Glutamatergic neuron (in vitro differentiated cells): ENCODE results near the gene NFIA. TPM values are rescaled to one million over a fixed set of nuclear protein-coding genes. Genes with fewer than 3 reads are reported as not detected.

ENCODE experiments used
- DNase-seq: peaks from one replicate; pipeline ENCODE4 v3.0.0; 2022
- H3K27ac Mint-ChIP-seq: one replicate; pipeline ENCODE4 v1.8.0; 2020; ENCODE audit warnings: mild to moderate bottlenecking, mixed read lengths, inconsistent platforms; ENCODE audit not compliant: unreplicated experiment
- H3K27me3 Mint-ChIP-seq: one replicate; pipeline ENCODE4 v1.8.0; 2020; ENCODE audit warnings: mild to moderate bottlenecking, moderate library complexity, mixed read lengths, inconsistent platforms; ENCODE audit not compliant: unreplicated experiment
- H3K36me3 Mint-ChIP-seq: one replicate; pipeline ENCODE4 v1.8.0; 2020; ENCODE audit warnings: mild to moderate bottlenecking, mixed read lengths, inconsistent platforms; ENCODE audit not compliant: unreplicated experiment
- H3K4me1 Mint-ChIP-seq: one replicate; pipeline ENCODE4 v1.8.0; 2020; ENCODE audit warnings: mild to moderate bottlenecking, low read depth, mixed read lengths, inconsistent platforms; ENCODE audit not compliant: unreplicated experiment
- H3K4me3 Mint-ChIP-seq: one replicate; pipeline ENCODE4 v1.8.0; 2020; ENCODE audit warnings: mild to moderate bottlenecking, mixed read lengths, inconsistent platforms; ENCODE audit not compliant: unreplicated experiment
- H3K9me3 Mint-ChIP-seq: one replicate; pipeline ENCODE4 v1.8.0; 2020; ENCODE audit warnings: mild to moderate bottlenecking, moderate library complexity, mixed read lengths, inconsistent platforms; ENCODE audit not compliant: unreplicated experiment
- total RNA-seq: library from RNA; stranded (reverse); fragmentation: NEBNext Ultra II Directional; extraction: Animal tissue kit (Norgen Biotek cat#: 25700); gene quantifications from one replicate; pipeline ENCODE4 v1.2.1, GENCODE V29; 2021; ENCODE audit not compliant: unreplicated experiment
- TF ChIP-seq, protein P1 (sequence below): fragments of 200-600 bp; sonication (generic); IDR thresholded peaks from one replicate; pipeline ENCODE4 v1.5.0; 2021; ENCODE audit not compliant: partially characterized antibody, unreplicated experiment

The NFIA gene
- total RNA-seq, 1 donor from 2014 or later: 16.4 TPM

DNA sequence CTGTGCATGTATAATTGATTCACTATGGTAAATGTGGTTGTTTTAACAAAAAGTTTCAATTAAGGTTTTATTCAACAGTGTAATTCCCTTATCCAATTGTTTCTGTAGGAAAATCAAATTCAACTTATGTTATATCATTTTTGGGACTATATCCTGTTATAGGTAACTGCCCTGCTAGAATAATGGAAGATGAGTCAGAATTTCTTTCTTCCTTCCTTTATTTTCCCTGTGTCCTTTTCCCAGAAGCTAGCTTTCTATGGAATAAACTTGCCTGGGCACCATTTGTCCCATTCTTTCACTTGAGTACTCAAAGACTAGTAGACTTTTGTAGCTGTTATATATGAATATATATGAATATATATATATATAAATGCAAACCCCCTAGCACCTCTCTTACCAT lies 341.3 kb downstream of the NFIA start:
- Mint-ChIP-seq H3K4me3 (no peak overlapping the region), H3K27me3 (no peaks in the 10 kb centered on the region), H3K4me1 (peaks cover 18% of the 10 kb centered on the region), H3K9me3 (no peaks in the 10 kb centered on the region), H3K36me3 (no peaks in the 10 kb centered on the region), H3K27ac (no peak overlapping the region)
- TF ChIP-seq, protein P1, sequence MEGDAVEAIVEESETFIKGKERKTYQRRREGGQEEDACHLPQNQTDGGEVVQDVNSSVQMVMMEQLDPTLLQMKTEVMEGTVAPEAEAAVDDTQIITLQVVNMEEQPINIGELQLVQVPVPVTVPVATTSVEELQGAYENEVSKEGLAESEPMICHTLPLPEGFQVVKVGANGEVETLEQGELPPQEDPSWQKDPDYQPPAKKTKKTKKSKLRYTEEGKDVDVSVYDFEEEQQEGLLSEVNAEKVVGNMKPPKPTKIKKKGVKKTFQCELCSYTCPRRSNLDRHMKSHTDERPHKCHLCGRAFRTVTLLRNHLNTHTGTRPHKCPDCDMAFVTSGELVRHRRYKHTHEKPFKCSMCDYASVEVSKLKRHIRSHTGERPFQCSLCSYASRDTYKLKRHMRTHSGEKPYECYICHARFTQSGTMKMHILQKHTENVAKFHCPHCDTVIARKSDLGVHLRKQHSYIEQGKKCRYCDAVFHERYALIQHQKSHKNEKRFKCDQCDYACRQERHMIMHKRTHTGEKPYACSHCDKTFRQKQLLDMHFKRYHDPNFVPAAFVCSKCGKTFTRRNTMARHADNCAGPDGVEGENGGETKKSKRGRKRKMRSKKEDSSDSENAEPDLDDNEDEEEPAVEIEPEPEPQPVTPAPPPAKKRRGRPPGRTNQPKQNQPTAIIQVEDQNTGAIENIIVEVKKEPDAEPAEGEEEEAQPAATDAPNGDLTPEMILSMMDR: no peak
- DNase-seq: no peak

DNA sequence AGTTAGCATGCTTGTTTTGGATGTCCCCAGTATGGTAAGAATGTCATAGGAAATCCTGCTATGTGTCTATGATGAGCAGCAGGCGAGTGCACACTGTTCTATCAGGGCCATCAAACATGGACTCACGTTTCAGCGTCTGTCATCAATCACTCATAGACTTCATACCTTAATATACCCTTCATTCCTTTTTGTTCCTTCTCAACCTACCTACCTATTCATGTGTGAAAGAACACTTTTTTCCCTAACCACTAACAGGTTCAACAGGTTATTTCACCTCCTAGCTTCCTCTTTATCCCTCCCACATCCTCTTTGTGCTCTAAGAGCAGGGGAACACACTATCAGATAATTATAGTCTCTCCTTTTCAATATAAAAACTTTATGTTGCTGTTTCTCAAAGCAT lies 342.0 kb downstream of the NFIA start:
- Mint-ChIP-seq H3K4me3 (no peak overlapping the region), H3K27me3 (no peaks in the 10 kb centered on the region), H3K27ac (no peak overlapping the region), H3K9me3 (no peaks in the 10 kb centered on the region), H3K36me3 (no peaks in the 10 kb centered on the region), H3K4me1 (peaks cover 20% of the 10 kb centered on the region)
- no peak for DNase-seq
- TF ChIP-seq, protein P1: no peak

DNA sequence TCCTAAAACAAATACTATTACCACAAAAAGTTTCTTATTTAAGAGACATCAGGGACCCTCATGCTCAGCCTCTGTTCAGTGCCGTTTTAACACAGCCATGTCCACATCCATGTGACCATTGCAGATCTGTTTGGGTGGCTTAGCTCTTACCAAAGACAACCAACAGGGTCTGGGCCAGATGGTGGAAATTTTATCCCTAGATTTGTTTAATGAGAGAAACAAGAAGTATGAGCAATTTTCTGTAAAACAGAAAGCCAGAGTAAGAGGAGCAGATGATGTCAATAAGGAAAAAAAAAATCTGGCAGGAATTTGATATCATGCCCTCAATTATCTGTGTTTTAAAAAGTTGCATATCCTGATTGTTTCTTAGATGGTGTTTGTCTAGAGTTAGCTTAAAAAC lies 342.7 kb downstream of the NFIA start:
- TF ChIP-seq, protein P1: no peak
- Mint-ChIP-seq H3K4me3 (no peak overlapping the region), H3K27me3 (no peaks in the 10 kb centered on the region), H3K36me3 (no peaks in the 10 kb centered on the region), H3K27ac (no peak overlapping the region), H3K9me3 (no peaks in the 10 kb centered on the region), H3K4me1 (peaks cover 20% of the 10 kb centered on the region)
- DNase-seq: no peak

DNA sequence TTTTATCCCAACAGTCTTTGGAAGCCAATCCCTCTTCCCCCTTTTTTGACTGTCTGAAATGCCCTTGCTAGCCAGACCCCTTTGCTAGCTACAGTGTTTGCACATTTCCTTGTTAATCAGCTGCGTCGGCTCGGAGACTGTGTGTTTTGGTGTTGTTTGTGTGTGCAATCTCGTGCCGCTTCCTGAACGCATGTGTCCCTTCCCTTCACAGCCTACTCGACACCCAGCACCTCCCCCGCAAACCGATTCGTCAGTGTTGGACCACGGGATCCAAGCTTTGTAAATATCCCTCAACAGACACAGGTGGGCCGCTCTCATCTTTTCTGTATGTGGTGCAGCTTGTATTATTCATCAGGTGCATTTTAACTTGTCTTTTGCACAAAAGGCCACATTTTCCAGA lies 343.9 kb downstream of the NFIA start:
- Mint-ChIP-seq H3K4me1 (peaks cover 27% of the 10 kb centered on the region), H3K9me3 (no peaks in the 10 kb centered on the region), H3K27ac (no peak overlapping the region), H3K27me3 (no peaks in the 10 kb centered on the region), H3K4me3 (no peak overlapping the region), H3K36me3 (no peaks in the 10 kb centered on the region)
- TF ChIP-seq, protein P1: no peak
- no peak for DNase-seq

DNA sequence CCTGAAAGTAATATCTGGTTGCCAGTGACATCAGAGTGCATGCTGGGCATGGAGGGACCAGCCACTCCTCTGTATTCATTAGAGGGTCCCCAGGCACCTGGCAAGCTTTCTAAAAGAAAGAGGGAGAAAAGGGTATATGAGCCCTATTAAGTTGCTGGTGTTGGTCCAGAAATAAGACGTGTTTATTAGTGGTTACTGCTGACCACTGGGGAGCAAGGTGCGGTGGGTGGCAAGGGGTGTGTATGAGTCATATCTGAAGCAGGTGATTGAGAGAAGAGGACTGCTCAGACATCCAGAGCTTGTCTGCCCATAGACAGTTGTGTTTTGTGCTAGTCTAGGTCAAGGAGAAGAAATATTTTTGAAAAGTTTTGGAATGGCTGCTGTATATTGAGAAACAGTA lies 344.5 kb downstream of the NFIA start:
- Mint-ChIP-seq H3K36me3 (no peaks in the 10 kb centered on the region), H3K4me1 (peaks cover 27% of the 10 kb centered on the region), H3K27ac (no peak overlapping the region), H3K9me3 (no peaks in the 10 kb centered on the region), H3K27me3 (no peaks in the 10 kb centered on the region), H3K4me3 (no peak overlapping the region)
- TF ChIP-seq, protein P1: no peak
- no peak for DNase-seq
